Activated T-cell treated with anti-CD3 and anti-CD28 coated beads, Interleukin-2, amount 50 U/mL, for 24 hours (primary cell): ENCODE measurements around the gene PARM1.

Experiments
- DNase-seq: peaks from one replicate; pipeline ENCODE4 v3.0.0-alpha.2; 2020
- H3K27ac Mint-ChIP-seq: 2 replicates; pipeline ENCODE4 v1.8.0; 2020; ENCODE audit warnings: mild to moderate bottlenecking, mixed read lengths
- H3K27me3 Mint-ChIP-seq: 2 replicates; pipeline ENCODE4 v1.8.0; 2020; ENCODE audit warnings: mixed read lengths
- H3K36me3 Mint-ChIP-seq: 2 replicates; pipeline ENCODE4 v1.8.0; 2020; ENCODE audit warnings: low read depth, mixed read lengths
- H3K4me1 Mint-ChIP-seq: 2 replicates; pipeline ENCODE4 v1.8.0; 2020; ENCODE audit warnings: low read depth, mixed read lengths
- H3K4me3 Mint-ChIP-seq: 2 replicates; pipeline ENCODE4 v1.8.0; 2020; ENCODE audit warnings: mild to moderate bottlenecking, moderate library complexity, mixed read lengths
- H3K9me3 Mint-ChIP-seq: 2 replicates; pipeline ENCODE4 v1.8.0; 2020; ENCODE audit warnings: mixed read lengths

Gene PARM1

GRCh38 chr4:74930162-74930561 lies 2.8 kb upstream of the PARM1 start:
- DNase-seq, result no peak
- no peak overlapping the region for H3K27ac Mint-ChIP-seq
- peaks cover 57% of the 10 kb centered on the region for H3K27me3 Mint-ChIP-seq
- H3K36me3 Mint-ChIP-seq, result no peaks in the 10 kb centered on the region
- no peaks in the 10 kb centered on the region for H3K9me3 Mint-ChIP-seq
- no peak overlapping the region for H3K4me3 Mint-ChIP-seq
- peaks cover 15% of the 10 kb centered on the region for H3K4me1 Mint-ChIP-seq

DNA sequence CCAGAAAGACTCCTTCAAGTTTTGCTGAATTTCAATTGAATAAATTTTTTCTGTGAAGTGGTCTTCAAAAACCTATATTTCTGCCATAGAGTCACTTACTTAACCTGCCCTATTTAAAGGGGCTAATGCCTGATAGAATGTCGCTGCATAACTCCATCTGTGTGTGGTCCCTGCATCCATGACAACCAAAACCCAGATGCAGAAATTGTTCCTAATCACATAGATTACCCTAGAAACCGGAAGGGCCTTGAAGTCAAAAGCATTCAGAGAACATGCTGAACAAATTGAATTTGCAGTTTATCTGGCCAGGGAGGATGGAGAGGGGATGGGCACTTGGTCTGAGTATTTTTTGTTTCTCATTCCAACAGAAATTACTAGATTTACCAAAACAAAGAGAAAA lies 1.5 kb upstream of the PARM1 start:
- DNase-seq, result no peak
- Mint-ChIP-seq H3K27me3 (peaks cover 62% of the 10 kb centered on the region), H3K9me3 (no peaks in the 10 kb centered on the region), H3K27ac (no peak overlapping the region), H3K4me3 (no peak overlapping the region), H3K36me3 (no peaks in the 10 kb centered on the region), H3K4me1 (peaks cover 15% of the 10 kb centered on the region)

- no peak overlapping the region for H3K27ac Mint-ChIP-seq
- peaks cover 15% of the 10 kb centered on the region for H3K4me1 Mint-ChIP-seq
- H3K9me3 Mint-ChIP-seq, result no peaks in the 10 kb centered on the region
- H3K27me3 Mint-ChIP-seq, result peaks cover 68% of the 10 kb centered on the region
- no peaks in the 10 kb centered on the region for H3K36me3 Mint-ChIP-seq
- H3K4me3 Mint-ChIP-seq, result no peak overlapping the region
- no peak for DNase-seq
Observed at GRCh38 chr4:74932010-74932409, 906 bp upstream of the PARM1 start.

DNA sequence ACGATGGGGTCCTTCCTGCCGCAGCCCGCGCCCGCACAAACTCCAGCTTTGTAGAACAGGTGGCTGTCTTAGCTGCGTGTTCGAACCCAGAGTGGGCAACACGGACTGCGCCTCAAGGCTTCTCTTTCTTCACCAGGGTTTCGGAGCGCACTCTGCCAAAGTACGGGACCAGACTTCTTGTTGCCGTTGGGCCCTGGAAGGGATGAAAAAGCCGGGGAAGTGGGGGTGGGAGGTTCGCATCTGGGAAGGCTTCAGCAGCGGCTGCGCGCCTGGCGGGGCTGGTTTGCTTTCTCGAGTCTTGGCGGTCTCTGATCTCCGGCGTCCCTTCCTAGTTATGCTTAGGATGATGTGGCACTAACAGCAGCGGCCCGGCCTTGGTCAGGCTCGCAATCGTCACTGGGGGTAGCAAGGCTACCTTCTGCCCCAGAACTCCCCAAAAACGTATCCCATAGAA lies 673 bp downstream of the PARM1 start:
- DNase-seq, result peak; percentile 29
- Mint-ChIP-seq H3K4me3 (peak overlapping the region; percentile 55), H3K27ac (no peak overlapping the region), H3K9me3 (no peaks in the 10 kb centered on the region), H3K27me3 (peaks cover 75% of the 10 kb centered on the region), H3K36me3 (no peaks in the 10 kb centered on the region), H3K4me1 (peaks cover 15% of the 10 kb centered on the region)

- Mint-ChIP-seq H3K36me3 (no peaks in the 10 kb centered on the region), H3K27me3 (peaks cover 74% of the 10 kb centered on the region), H3K4me1 (peaks cover 15% of the 10 kb centered on the region), H3K9me3 (no peaks in the 10 kb centered on the region), H3K4me3 (peak overlapping the region; percentile 55), H3K27ac (no peak overlapping the region)
- DNase-seq, result no peak
Observed at GRCh38 chr4:74934016-74934831, 1.3 kb downstream of the PARM1 start.

DNA sequence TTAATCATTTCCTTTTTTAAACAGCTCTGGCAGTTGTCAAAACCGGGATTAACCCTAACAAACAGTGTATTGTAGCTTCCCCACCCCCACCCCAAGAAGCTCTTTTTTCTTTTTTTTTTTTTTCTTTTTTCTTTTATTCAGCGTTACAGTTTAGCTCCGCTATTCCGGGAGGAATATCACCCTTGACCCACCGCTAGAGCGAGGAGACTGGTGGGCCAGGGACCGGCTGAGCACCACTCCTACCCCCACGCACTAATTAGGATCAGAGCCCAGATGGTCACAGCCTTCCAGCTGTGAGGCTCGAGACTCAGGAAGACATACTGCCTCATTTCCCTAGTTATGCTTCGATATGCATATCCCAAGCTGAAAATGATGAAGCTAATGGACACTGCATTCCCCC lies 2.0 kb downstream of the PARM1 start:
- H3K36me3 Mint-ChIP-seq, result no peaks in the 10 kb centered on the region
- H3K4me3 Mint-ChIP-seq, result no peak overlapping the region
- H3K27me3 Mint-ChIP-seq, result peaks cover 74% of the 10 kb centered on the region
- no peaks in the 10 kb centered on the region for H3K9me3 Mint-ChIP-seq
- no peak for DNase-seq
- H3K27ac Mint-ChIP-seq, result no peak overlapping the region
- peaks cover 15% of the 10 kb centered on the region for H3K4me1 Mint-ChIP-seq

DNA sequence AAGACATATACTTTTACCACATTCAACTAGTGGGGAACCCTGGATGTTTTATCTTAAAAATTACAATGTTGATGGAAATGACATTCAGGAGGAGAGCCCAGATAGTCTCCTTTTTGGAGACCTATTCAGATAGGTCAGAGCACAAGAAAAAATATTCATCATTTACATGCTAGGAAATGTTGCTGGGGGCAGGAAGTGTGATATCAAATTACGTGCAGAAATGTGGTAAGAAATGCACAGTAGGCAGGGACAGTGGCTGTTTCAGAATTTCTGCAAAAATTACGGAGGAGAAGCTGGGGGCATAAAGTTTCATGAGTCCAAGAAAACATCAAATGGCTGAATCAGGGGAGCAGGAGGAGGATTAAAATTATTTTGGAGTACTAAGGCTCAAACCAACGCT lies 8.2 kb downstream of the PARM1 start:
- H3K27ac Mint-ChIP-seq, result no peak overlapping the region
- no peaks in the 10 kb centered on the region for H3K4me1 Mint-ChIP-seq
- DNase-seq, result no peak
- no peak overlapping the region for H3K4me3 Mint-ChIP-seq
- H3K36me3 Mint-ChIP-seq, result no peaks in the 10 kb centered on the region
- no peaks in the 10 kb centered on the region for H3K9me3 Mint-ChIP-seq
- H3K27me3 Mint-ChIP-seq, result peaks cover 17% of the 10 kb centered on the region

- Mint-ChIP-seq H3K4me1 (no peaks in the 10 kb centered on the region), H3K27ac (no peak overlapping the region), H3K4me3 (no peak overlapping the region), H3K9me3 (no peaks in the 10 kb centered on the region), H3K36me3 (no peaks in the 10 kb centered on the region), H3K27me3 (peaks cover 7% of the 10 kb centered on the region)
- DNase-seq, result no peak
Observed at GRCh38 chr4:74942251-74942917, 9.5 kb downstream of the PARM1 start.

DNA sequence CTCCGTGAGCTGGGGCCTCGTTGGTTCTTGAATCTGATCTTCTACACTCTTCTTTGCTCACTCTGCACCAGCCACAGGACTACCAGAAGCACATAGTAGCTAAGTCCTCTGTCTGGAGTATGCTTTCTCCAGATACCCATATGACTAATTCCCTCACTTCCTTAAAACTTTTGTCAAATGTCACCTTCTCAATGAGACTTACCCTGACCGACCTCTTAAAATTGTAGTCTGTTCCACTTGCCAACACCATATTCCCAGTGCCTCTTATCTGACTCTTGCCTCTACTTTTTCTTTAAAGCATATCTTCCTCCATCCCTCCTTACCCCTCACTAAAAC lies 10.0 kb downstream of the PARM1 start:
- H3K27me3 Mint-ChIP-seq, result peaks cover 4% of the 10 kb centered on the region
- no peak overlapping the region for H3K27ac Mint-ChIP-seq
- H3K4me3 Mint-ChIP-seq, result no peak overlapping the region
- no peaks in the 10 kb centered on the region for H3K4me1 Mint-ChIP-seq
- DNase-seq, result no peak
- no peaks in the 10 kb centered on the region for H3K36me3 Mint-ChIP-seq
- H3K9me3 Mint-ChIP-seq, result no peaks in the 10 kb centered on the region

DNA sequence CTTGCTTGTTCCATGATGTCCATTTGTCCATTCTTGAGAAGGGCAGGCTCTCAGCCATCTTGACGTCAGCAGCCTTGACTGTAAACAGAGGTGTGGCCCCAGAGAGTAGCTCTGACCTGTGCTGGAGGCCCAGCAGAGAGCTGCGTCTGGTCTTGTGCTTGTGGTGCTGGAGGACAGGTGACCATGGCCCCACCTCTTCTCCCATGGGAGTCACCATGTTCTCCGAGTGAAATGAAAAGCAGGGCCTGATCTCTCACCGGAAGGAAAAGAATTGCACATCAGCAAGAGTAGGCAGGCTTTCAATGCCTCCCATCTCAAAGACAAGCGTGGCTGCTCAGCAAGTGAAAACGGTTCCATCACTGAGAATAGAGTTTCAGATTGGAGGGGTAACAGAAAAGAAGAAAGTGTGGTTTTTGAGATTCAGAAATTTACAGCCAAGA lies 11.5 kb downstream of the PARM1 start:
- no peak overlapping the region for H3K4me3 Mint-ChIP-seq
- no peak for DNase-seq
- no peak overlapping the region for H3K27ac Mint-ChIP-seq
- H3K4me1 Mint-ChIP-seq, result no peaks in the 10 kb centered on the region
- no peaks in the 10 kb centered on the region for H3K36me3 Mint-ChIP-seq
- no peaks in the 10 kb centered on the region for H3K9me3 Mint-ChIP-seq
- H3K27me3 Mint-ChIP-seq, result no peaks in the 10 kb centered on the region

GRCh38 chr4:74946196-74946595 lies 13.3 kb downstream of the PARM1 start:
- no peaks in the 10 kb centered on the region for H3K36me3 Mint-ChIP-seq
- H3K27ac Mint-ChIP-seq, result no peak overlapping the region
- no peak for DNase-seq
- H3K4me3 Mint-ChIP-seq, result no peak overlapping the region
- no peaks in the 10 kb centered on the region for H3K27me3 Mint-ChIP-seq
- no peaks in the 10 kb centered on the region for H3K4me1 Mint-ChIP-seq
- no peaks in the 10 kb centered on the region for H3K9me3 Mint-ChIP-seq

DNA sequence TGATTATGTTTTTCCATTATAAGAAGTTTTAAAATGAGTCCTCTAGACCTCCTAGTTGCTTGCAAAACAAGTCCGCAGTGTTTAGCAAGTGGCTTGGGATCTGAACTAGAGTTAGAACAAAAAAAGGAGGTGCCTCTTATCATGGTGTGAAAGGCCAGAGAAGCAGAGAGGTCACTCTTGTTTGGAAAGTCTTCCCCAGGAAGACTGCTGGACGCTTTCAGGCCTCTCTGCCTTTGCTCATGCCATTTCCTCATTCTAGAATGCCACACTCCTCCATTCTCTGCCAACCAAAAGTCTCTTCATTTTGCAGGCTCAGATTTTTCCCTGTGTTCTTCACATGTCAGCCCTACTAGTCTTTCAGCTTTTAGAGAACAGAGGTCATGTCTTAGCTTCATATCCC lies 14.9 kb downstream of the PARM1 start:
- DNase-seq, result no peak
- H3K27ac Mint-ChIP-seq, result no peak overlapping the region
- H3K9me3 Mint-ChIP-seq, result no peaks in the 10 kb centered on the region
- no peaks in the 10 kb centered on the region for H3K36me3 Mint-ChIP-seq
- no peak overlapping the region for H3K4me3 Mint-ChIP-seq
- no peaks in the 10 kb centered on the region for H3K4me1 Mint-ChIP-seq
- H3K27me3 Mint-ChIP-seq, result no peaks in the 10 kb centered on the region

- H3K4me1 Mint-ChIP-seq, result no peaks in the 10 kb centered on the region
- H3K27me3 Mint-ChIP-seq, result no peaks in the 10 kb centered on the region
- DNase-seq, result no peak
- no peak overlapping the region for H3K4me3 Mint-ChIP-seq
- H3K9me3 Mint-ChIP-seq, result no peaks in the 10 kb centered on the region
- no peaks in the 10 kb centered on the region for H3K36me3 Mint-ChIP-seq
- H3K27ac Mint-ChIP-seq, result no peak overlapping the region
Observed at GRCh38 chr4:74948236-74948635, 15.3 kb downstream of the PARM1 start.

- Mint-ChIP-seq H3K4me1 (no peaks in the 10 kb centered on the region), H3K9me3 (no peaks in the 10 kb centered on the region), H3K27ac (no peak overlapping the region), H3K4me3 (no peak overlapping the region), H3K27me3 (no peaks in the 10 kb centered on the region), H3K36me3 (no peaks in the 10 kb centered on the region)
- DNase-seq, result no peak
Observed at GRCh38 chr4:74950200-74950599, 17.3 kb downstream of the PARM1 start.

GRCh38 chr4:74950882-74951281 lies 18.0 kb downstream of the PARM1 start:
- H3K36me3 Mint-ChIP-seq, result no peaks in the 10 kb centered on the region
- H3K4me1 Mint-ChIP-seq, result no peaks in the 10 kb centered on the region
- no peak overlapping the region for H3K4me3 Mint-ChIP-seq
- H3K27ac Mint-ChIP-seq, result no peak overlapping the region
- no peak for DNase-seq
- H3K9me3 Mint-ChIP-seq, result no peaks in the 10 kb centered on the region
- H3K27me3 Mint-ChIP-seq, result no peaks in the 10 kb centered on the region
